ENCODE measurements around the gene ATP6V0E2. TPM values are rescaled to one million over a fixed set of nuclear protein-coding genes. Genes with fewer than 3 reads are reported as not detected.
"Not testable (repeated sequence)": the region's sequence is repeated elsewhere in the genome, so short reads cannot be mapped to it uniquely, and the experiment has no call there.

ATP6V0E2 gene
- total and polyA plus RNA-seq, 9 donors, result 10.0 to 19.6 (median 12.5) TPM

GRCh38 chr7:149885191-149886017, 11.6 kb downstream of the ATP6V0E2 start:
- WGBS, 3 donors, result 69 to 84% (median 71%) methylated on average over 12 to 13 of the region's 13 CpGs
- H3K4me3 ChIP-seq, result no peak overlapping the region
- no peaks in the 10 kb centered on the region for H3K9me3 ChIP-seq
- no peak for TF ChIP-seq CTCF (IDR thresholded peaks at IDR 0.05)
- no peak for TF ChIP-seq POLR2A (IDR thresholded peaks at IDR 0.05)
- peaks cover 4% of the 10 kb centered on the region for H3K4me1 ChIP-seq (ENCODE audit: insufficient read depth)
- no peaks in the 10 kb centered on the region for H3K36me3 ChIP-seq
- H3K27me3 ChIP-seq, result no peaks in the 10 kb centered on the region
- peak in 1 of 5 donors; percentile 14 for DNase-seq
- H3K27ac ChIP-seq, result no peak overlapping the region
- intact Hi-C loops (cut with DNase I), result loop anchor here in 1 of 4 donors (10.0 kb wide), 1 partner anchor 389 kb away; no protein-coding TSS in a partner anchor

- H3K27me3 ChIP-seq, result no peaks in the 10 kb centered on the region
- no peaks in the 10 kb centered on the region for H3K9me3 ChIP-seq
- no peaks in the 10 kb centered on the region for H3K36me3 ChIP-seq
- WGBS, 3 donors, result 73 to 76% (median 74%) methylated on average over 4 of the region's 4 CpGs
- H3K4me3 ChIP-seq, result no peak overlapping the region
- DNase-seq, result no peak
- intact Hi-C loops (cut with DNase I), result loop anchor here in 1 of 4 donors (10.0 kb wide), 1 partner anchor 389 kb away; no protein-coding TSS in a partner anchor
- no peak overlapping the region for H3K27ac ChIP-seq
- peaks cover 4% of the 10 kb centered on the region for H3K4me1 ChIP-seq (ENCODE audit: insufficient read depth)
- TF ChIP-seq CTCF (IDR thresholded peaks at IDR 0.05), result no peak
- no peak for TF ChIP-seq POLR2A (IDR thresholded peaks at IDR 0.05)
- no peak for TF ChIP-seq EP300 (IDR thresholded peaks at IDR 0.05)
Measured at GRCh38 chr7:149886018-149886415, 12.2 kb downstream of the ATP6V0E2 start.

- H3K9me3 ChIP-seq, result no peaks in the 10 kb centered on the region
- H3K36me3 ChIP-seq, result no peaks in the 10 kb centered on the region
- WGBS, 3 donors, result 93 to 97% (median 94%) methylated on average over 7 of the region's 7 CpGs
- TF ChIP-seq CTCF (IDR thresholded peaks at IDR 0.05) (no peak), POLR2A (IDR thresholded peaks at IDR 0.05) (no peak), EP300 (IDR thresholded peaks at IDR 0.05) (no peak)
- H3K27me3 ChIP-seq, result no peaks in the 10 kb centered on the region
- peak in 1 of 5 donors; percentile 9 for DNase-seq
- peaks cover 4% of the 10 kb centered on the region for H3K4me1 ChIP-seq (ENCODE audit: insufficient read depth)
- no peak overlapping the region for H3K4me3 ChIP-seq
- intact Hi-C loops (cut with DNase I), result loop anchor here in 1 of 4 donors (10.0 kb wide), 1 partner anchor 387 kb away; no protein-coding TSS in a partner anchor
- H3K27ac ChIP-seq, result no peak overlapping the region
Measured at GRCh38 chr7:149887311-149887710, 13.5 kb downstream of the ATP6V0E2 start.

GRCh38 chr7:149890715-149891114, 16.9 kb downstream of the ATP6V0E2 start:
- H3K27ac ChIP-seq; H3K9me3 ChIP-seq; H3K4me1 ChIP-seq (ENCODE audit: insufficient read depth); H3K4me3 ChIP-seq; DNase-seq; H3K27me3 ChIP-seq; intact Hi-C loops (cut with DNase I); H3K36me3 ChIP-seq: not testable (repeated sequence)
- 29 to 41% (median 36%) methylated on average over 2 of the region's 2 CpGs for WGBS, 3 donors

GRCh38 chr7:149894957-149895356, 21.2 kb downstream of the ATP6V0E2 start:
- H3K4me3 ChIP-seq; H3K27ac ChIP-seq; H3K9me3 ChIP-seq; intact Hi-C loops (cut with DNase I); H3K4me1 ChIP-seq (ENCODE audit: insufficient read depth); H3K36me3 ChIP-seq; H3K27me3 ChIP-seq; DNase-seq: not testable (repeated sequence)
- WGBS, 3 donors, result 72 to 74% (median 74%) methylated on average over 8 of the region's 8 CpGs

- H3K27me3 ChIP-seq; H3K4me1 ChIP-seq (ENCODE audit: insufficient read depth); H3K36me3 ChIP-seq; DNase-seq; intact Hi-C loops (cut with DNase I); H3K9me3 ChIP-seq; H3K27ac ChIP-seq; H3K4me3 ChIP-seq: not testable (repeated sequence)
- WGBS, 3 donors, result 78 to 92% (median 87%) methylated on average over 4 to 5 of the region's 6 CpGs
Measured at GRCh38 chr7:149907776-149908376, 34.1 kb downstream of the ATP6V0E2 start.

GRCh38 chr7:149910219-149910618, 36.5 kb downstream of the ATP6V0E2 start:
- H3K36me3 ChIP-seq; H3K9me3 ChIP-seq; intact Hi-C loops (cut with DNase I); H3K4me1 ChIP-seq (ENCODE audit: insufficient read depth); DNase-seq; H3K27ac ChIP-seq; H3K4me3 ChIP-seq; H3K27me3 ChIP-seq: not testable (repeated sequence)
- 12 to 19% (median 16%) methylated on average over 7 of the region's 9 CpGs for WGBS, 3 donors

GRCh38 chr7:149912126-149912525, 38.4 kb downstream of the ATP6V0E2 start:
- H3K36me3 ChIP-seq; H3K27me3 ChIP-seq; H3K4me3 ChIP-seq; DNase-seq; H3K9me3 ChIP-seq; intact Hi-C loops (cut with DNase I); H3K27ac ChIP-seq; H3K4me1 ChIP-seq (ENCODE audit: insufficient read depth): not testable (repeated sequence)
- WGBS, 3 donors, result 28 to 63% (median 33%) methylated on average over 2 of the region's 4 CpGs

Data from ovary (tissue), 9 donors.